Stomach smooth muscle (tissue), 2 donors: ENCODE data around the gene MTARC2.

Experiments
- H3K27ac ChIP-seq: one replicate; pipeline ENCODE4 v1.7.0; 2013; ENCODE audit warnings: mild to moderate bottlenecking, low read length, inconsistent platforms
- H3K27me3 ChIP-seq, 2 donors: one replicate each; pipeline ENCODE4 v1.7.0; 2013; ENCODE audit warnings: low read length in 2 of 2; ENCODE audit not compliant: insufficient read depth in 2 of 2, control insufficient read depth in 1 of 2
- H3K36me3 ChIP-seq, 2 donors: one replicate each; pipeline ENCODE4 v1.7.0; 2013; ENCODE audit warnings: low read length in 2 of 2; ENCODE audit not compliant: control insufficient read depth in 2 of 2, insufficient read depth in 2 of 2
- H3K4me1 ChIP-seq: one replicate; pipeline ENCODE4 v1.7.0; 2013; ENCODE audit warnings: low read length; ENCODE audit not compliant: control insufficient read depth, insufficient read depth
- H3K4me3 ChIP-seq, 2 donors: one replicate each; pipeline ENCODE4 v1.7.0; 2013; ENCODE audit warnings: low read length in 2 of 2
- H3K9ac ChIP-seq, 2 donors: one replicate each; pipeline ENCODE4 v1.7.0; 2013; ENCODE audit warnings: low read length in 2 of 2, mild to moderate bottlenecking in 1 of 2
- H3K9me3 ChIP-seq, 2 donors: one replicate each; pipeline ENCODE4 v1.7.0; 2013; ENCODE audit warnings: low read length in 2 of 2; ENCODE audit not compliant: control insufficient read depth in 2 of 2
- donor health status: healthy.
- donor health status: Pancreatic carcinoma.

The MTARC2 gene

GRCh38 chr1:220768126-220768601 is 20.0 kb downstream of the MTARC2 start:
- no peaks in the 10 kb centered on the region for H3K27me3 ChIP-seq
- no peak overlapping the region for H3K27ac ChIP-seq
- no peaks in the 10 kb centered on the region for H3K9me3 ChIP-seq
- H3K4me3 ChIP-seq: no peak overlapping the region
- no peak overlapping the region for H3K9ac ChIP-seq
- no peaks in the 10 kb centered on the region for H3K4me1 ChIP-seq
- peaks cover 7 to 14% of the 10 kb centered on the region in 2 donors for H3K36me3 ChIP-seq

- no peaks in the 10 kb centered on the region for H3K9me3 ChIP-seq
- H3K36me3 ChIP-seq: peaks cover 5 to 12% of the 10 kb centered on the region in 2 donors
- no peaks in the 10 kb centered on the region for H3K27me3 ChIP-seq
- H3K4me1 ChIP-seq: no peaks in the 10 kb centered on the region
- H3K9ac ChIP-seq: no peak overlapping the region
- H3K4me3 ChIP-seq: no peak overlapping the region
- H3K27ac ChIP-seq: no peak overlapping the region
These were observed 21.1 kb downstream of the MTARC2 start for GRCh38 chr1:220769205-220769604.

- H3K9ac ChIP-seq: no peak overlapping the region
- peaks cover 5 to 13% of the 10 kb centered on the region in 2 donors for H3K36me3 ChIP-seq
- no peak overlapping the region for H3K4me3 ChIP-seq
- H3K9me3 ChIP-seq: no peaks in the 10 kb centered on the region
- H3K27me3 ChIP-seq: no peaks in the 10 kb centered on the region
- H3K4me1 ChIP-seq: no peaks in the 10 kb centered on the region
- no peak overlapping the region for H3K27ac ChIP-seq
These were observed 22.3 kb downstream of the MTARC2 start for GRCh38 chr1:220770245-220770913.

GRCh38 chr1:220772846-220773245 is 24.7 kb downstream of the MTARC2 start:
- no peak overlapping the region for H3K9ac ChIP-seq
- no peaks in the 10 kb centered on the region for H3K9me3 ChIP-seq
- H3K36me3 ChIP-seq: peaks cover 5 to 11% of the 10 kb centered on the region in 2 donors
- H3K27me3 ChIP-seq: no peaks in the 10 kb centered on the region
- H3K4me3 ChIP-seq: no peak overlapping the region
- no peak overlapping the region for H3K27ac ChIP-seq
- H3K4me1 ChIP-seq: no peaks in the 10 kb centered on the region

GRCh38 chr1:220775240-220775853 is 27.2 kb downstream of the MTARC2 start:
- no peak overlapping the region for H3K4me3 ChIP-seq
- H3K9ac ChIP-seq: no peak overlapping the region
- peaks cover 3 to 5% of the 10 kb centered on the region in 2 donors for H3K36me3 ChIP-seq

GRCh38 chr1:220776254-220776653 is 28.1 kb downstream of the MTARC2 start:
- Histone ChIP-seq H3K4me1 (no peaks in the 10 kb centered on the region), H3K27me3 (no peaks in the 10 kb centered on the region), H3K4me3 (no peak overlapping the region), H3K36me3 (peaks cover 0 to 2% of the 10 kb centered on the region in 2 donors), H3K27ac (no peak overlapping the region), H3K9ac (no peak overlapping the region), H3K9me3 (no peaks in the 10 kb centered on the region)

More at GRCh38 chr1:220775240-220775853, 27.2 kb downstream of the MTARC2 start:
- H3K27me3 ChIP-seq: no peaks in the 10 kb centered on the region
- no peaks in the 10 kb centered on the region for H3K4me1 ChIP-seq
- H3K9me3 ChIP-seq: no peaks in the 10 kb centered on the region
- no peak overlapping the region for H3K27ac ChIP-seq

GRCh38 chr1:220776720-220777326 is 28.7 kb downstream of the MTARC2 start:
- Histone ChIP-seq H3K36me3 (peaks cover 0 to 2% of the 10 kb centered on the region in 2 donors), H3K4me3 (no peak overlapping the region), H3K9ac (no peak overlapping the region), H3K4me1 (no peaks in the 10 kb centered on the region), H3K9me3 (no peaks in the 10 kb centered on the region), H3K27ac (no peak overlapping the region), H3K27me3 (no peaks in the 10 kb centered on the region)

GRCh38 chr1:220783453-220783852 is 35.3 kb downstream of the MTARC2 start:
- H3K9ac ChIP-seq: no peak overlapping the region
- no peak overlapping the region for H3K27ac ChIP-seq
- H3K4me3 ChIP-seq: no peak overlapping the region
- no peaks in the 10 kb centered on the region for H3K9me3 ChIP-seq
- H3K27me3 ChIP-seq: no peaks in the 10 kb centered on the region
- peaks cover 23% of the 10 kb centered on the region for H3K4me1 ChIP-seq
- H3K36me3 ChIP-seq: peaks cover 0 to 3% of the 10 kb centered on the region in 2 donors

GRCh38 chr1:220784751-220785150 is 36.6 kb downstream of the MTARC2 start:
- H3K4me1 ChIP-seq: peaks cover 23% of the 10 kb centered on the region
- peaks cover 0 to 3% of the 10 kb centered on the region in 2 donors for H3K36me3 ChIP-seq
- H3K9me3 ChIP-seq: no peaks in the 10 kb centered on the region
- H3K27ac ChIP-seq: no peak overlapping the region
- H3K9ac ChIP-seq: no peak overlapping the region
- H3K27me3 ChIP-seq: no peaks in the 10 kb centered on the region
- H3K4me3 ChIP-seq: no peak overlapping the region

GRCh38 chr1:220785166-220786056 is 37.3 kb downstream of the MTARC2 start:
- H3K4me3 ChIP-seq: no peak overlapping the region
- H3K27me3 ChIP-seq: no peaks in the 10 kb centered on the region
- no peaks in the 10 kb centered on the region for H3K9me3 ChIP-seq
- H3K4me1 ChIP-seq: peaks cover 23% of the 10 kb centered on the region
- H3K27ac ChIP-seq: peak overlapping the region; percentile 49
- H3K36me3 ChIP-seq: peaks cover 0 to 3% of the 10 kb centered on the region in 2 donors
- H3K9ac ChIP-seq: peak overlapping the region in 1 of 2 donors; percentile 62
